K562 (cell line): ENCODE data around the gene MBD3. TPM values are rescaled to one million over a fixed set of nuclear protein-coding genes. Genes with fewer than 3 reads are reported as not detected.

Source experiments
- BRD4 ChIP-seq: fragments of 200-600 bp; sonication (generic); IDR thresholded peaks from 2 replicates; pipeline ENCODE4 v1.6.1; 2017; ENCODE audit warnings: inconsistent platforms
- E2F8 ChIP-seq: fragments of 450-650 bp; IDR thresholded peaks from 2 replicates; pipeline ENCODE4 v1.7.1; 2018; ENCODE audit warnings: mild to moderate bottlenecking, low read depth; ENCODE audit not compliant: partially characterized antibody
- EGR1 ChIP-seq: fragments of 450-650 bp; conservative IDR thresholded peaks from 2 replicates; pipeline ENCODE4 v1.6.1; 2017; ENCODE audit warnings: mild to moderate bottlenecking
- HEY1 ChIP-seq: fragments of 250-450 bp; sonication (Bioruptor Pico); IDR thresholded peaks from 2 replicates; pipeline ENCODE4 v1.5.0; 2020; ENCODE audit warnings: mild to moderate bottlenecking, moderate library complexity, borderline replicate concordance
- HNRNPLL ChIP-seq: fragments of 200-400 bp; formaldehyde crosslinking; IDR thresholded peaks from 2 replicates; pipeline ENCODE4 v1.6.1; 2017; ENCODE audit warnings: low read length, low read depth, mild to moderate bottlenecking; ENCODE audit not compliant: poor library complexity, severe bottlenecking
- NKRF ChIP-seq: fragments of 450-650 bp; IDR thresholded peaks from 2 replicates; pipeline ENCODE4 v1.6.1; 2016; ENCODE audit warnings: borderline replicate concordance
- RBM22 ChIP-seq: fragments of 200-400 bp; formaldehyde crosslinking; IDR thresholded peaks from 2 replicates; pipeline ENCODE4 v1.6.1; 2018; ENCODE audit warnings: low read length, low read depth; ENCODE audit not compliant: poor library complexity, severe bottlenecking
- TFAP4 ChIP-seq: sonication (generic); formaldehyde crosslinking; IDR thresholded peaks from 2 replicates; pipeline ENCODE4 v1.8.0; 2022; ENCODE audit warnings: missing genetic modification reagents, mild to moderate bottlenecking, moderate library complexity, borderline replicate concordance
- THRA ChIP-seq: fragments of 450-650 bp; IDR thresholded peaks from 2 replicates; pipeline ENCODE4 v1.6.1; 2017; ENCODE audit warnings: mild to moderate bottlenecking, moderate library complexity
- VEZF1 ChIP-seq: fragments of 200-800 bp; sonication (Bioruptor generic); IDR thresholded peaks from 2 replicates; pipeline ENCODE4 v1.6.1; 2017; ENCODE audit warnings: missing genetic modification characterization, missing compliant biosample characterization
- YY1 ChIP-seq, 3 experiments: IDR thresholded peaks; 2 replicates each; pipeline ENCODE4 v1.6.1; 2011; ENCODE audit warnings: low read length in 2 of 3, mild to moderate bottlenecking in 2 of 3, moderate library complexity in 2 of 3, borderline replicate concordance in 1 of 3, control low read depth in 1 of 3, low read depth in 1 of 3; ENCODE audit not compliant: insufficient read depth in 3 of 3, insufficient replicate concordance in 2 of 3, control insufficient read depth in 1 of 3, insufficient read length in 1 of 3; ENCODE audit errors: extremely low read depth in 1 of 3
- ZBTB7A ChIP-seq: IDR thresholded peaks from 2 replicates; pipeline ENCODE4 v1.6.1; 2011; ENCODE audit warnings: low read depth, mild to moderate bottlenecking, low read length, moderate library complexity, borderline replicate concordance; ENCODE audit not compliant: control insufficient read depth
- ZNF280B ChIP-seq: fragments of 250-450 bp; sonication (Bioruptor Pico); IDR thresholded peaks from 2 replicates; pipeline ENCODE4 v1.5.1; 2021; ENCODE audit warnings: mild to moderate bottlenecking
- ZNF384 ChIP-seq: IDR thresholded peaks from 2 replicates; pipeline ENCODE4 v1.6.1; 2012; ENCODE audit warnings: low read depth, low read length, improper control_type of control experiment
- ZNF77 ChIP-seq: fragments of 250-450 bp; sonication (Bioruptor Pico); IDR thresholded peaks from 2 replicates; pipeline ENCODE4 v1.5.0; 2020
- polyA plus RNA-seq, 8 experiments: library from polyadenylated mRNA; depleted of rRNA in 4 of 8; stranded (reverse) in 5 of 8; unstranded in 3 of 8; fragments of >200 nt; fragmentation: Nextera tagmentation in 2 of 8; fragmentation: Illumina TruSeq in 1 of 8; extraction: Ambion mirVana in 2 of 8; extraction: Trizol in 1 of 8; gene quantifications; 2 replicates each; pipeline versions ENCODE4 v1.2.1 to v1.2.3, GENCODE V29; 2011 to 2014; ENCODE audit warnings: inconsistent platforms in 1 of 8, missing spikeins in 1 of 8
- total RNA-seq, 7 experiments: library from RNA; depleted of rRNA in 6 of 7; stranded (reverse); fragments of >200 nt in 6 of 7; fragmentation: Illumina TruSeq in 2 of 7; extraction: Trizol in 2 of 7; gene quantifications; 2 replicates each; pipeline versions ENCODE4 v1.2.1 to v1.2.3, GENCODE V29; 2011 to 2021; ENCODE audit warnings: low replicate concordance in 1 of 7

The MBD3 gene
- total and polyA plus RNA-seq, 9 of the 15 experiments (the other 6 are each of a cell fraction or from before 2014, with no cell fraction given): 0.24 to 137 (median 30.9) TPM

- TF ChIP-seq VEZF1 (CRISPR knock-in tag) (no peak), E2F8 (no peak), HEY1 (CRISPR knock-in tag) (no peak), NKRF (no peak; the same call in 1 of the 2 replicates), ZNF384 (no peak), BRD4 (peak; percentile 52; the same call in 1 of the 2 replicates), ZNF280B (CRISPR knock-in tag) (no peak), THRA (no peak), EGR1 (no peak; the same call in 1 of the 2 replicates), HNRNPLL (peak; percentile 40), TFAP4 (CRISPR knock-in tag) (peak; percentile 62; the same call in 1 of the 2 replicates), YY1 (IDR thresholded peaks at IDR 0.05; ENCODE audit: borderline replicate concordance in 1 of 3, control insufficient read depth in 1 of 3, extremely low read depth in 1 of 3, insufficient read depth in 3 of 3, insufficient read length in 1 of 3, insufficient replicate concordance in 2 of 3, low read depth in 1 of 3, low read length in 2 of 3) (peak in 1 of 3 experiments; percentile 65), RBM22 (peak; percentile 46), ZBTB7A (no peak), ZNF77 (CRISPR knock-in tag) (no peak)
Observed at GRCh38 chr19:1592024-1592754, 476 bp downstream of the MBD3 start (continued).
